HG02678 (cell line): ENCODE data around the gene FXN.
"Not testable (repeated sequence)": the region's sequence is repeated elsewhere in the genome, so short reads cannot be mapped to it uniquely, and the experiment has no call there.

Experiments
- ATAC-seq: cut with Tn5 transposase; IDR thresholded peaks from one replicate; pipeline ENCODE4 v1.9.1; 2021; ENCODE audit warnings: mild to moderate bottlenecking, moderate library complexity; ENCODE audit not compliant: unreplicated experiment

The FXN gene

DNA sequence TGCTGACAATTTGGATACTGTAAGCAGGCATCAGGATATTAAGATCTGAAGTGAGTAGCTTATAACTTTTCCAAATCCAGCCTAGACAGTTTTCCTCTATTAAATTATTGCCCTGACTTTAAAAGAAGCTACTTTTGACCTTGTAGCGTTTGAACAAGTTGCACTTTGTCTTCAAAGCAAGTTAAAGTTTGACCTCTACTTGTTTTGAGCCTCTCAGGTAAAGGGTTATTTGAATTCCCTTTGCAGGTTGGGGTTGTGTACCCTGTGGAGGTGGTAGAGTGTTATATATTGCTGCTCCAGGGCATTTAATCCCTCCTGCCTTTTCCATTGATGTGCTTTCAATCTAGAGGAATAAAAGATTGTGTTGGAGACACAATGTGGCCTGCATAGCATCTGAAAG, 30.1 kb downstream of the FXN start:
- no peak for ATAC-seq

DNA sequence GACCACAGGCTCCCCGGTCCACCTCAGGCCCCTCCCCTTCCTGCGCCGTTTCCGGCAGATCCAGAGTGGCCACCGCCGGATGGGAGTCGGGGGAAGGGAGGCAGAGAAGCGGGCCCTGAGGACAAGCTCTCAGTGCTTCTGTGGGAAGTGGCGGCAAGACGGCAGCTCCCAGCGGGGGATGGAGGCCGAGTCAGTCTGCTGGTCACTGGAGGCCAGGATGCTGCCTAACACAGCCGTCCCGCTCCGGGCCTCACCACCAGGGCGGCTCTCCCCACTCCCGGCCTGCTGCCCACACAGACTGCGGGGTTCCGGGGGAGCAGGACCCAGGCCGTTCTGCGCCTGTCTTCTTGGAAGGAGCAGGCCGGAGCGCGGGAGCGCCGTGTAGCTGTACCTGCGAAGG, 31.4 kb downstream of the FXN start:
- ATAC-seq, result no peak

GRCh38 chr9:69070201-69070600, 34.6 kb downstream of the FXN start:
- ATAC-seq, result no peak

- no peak for ATAC-seq
Observed at GRCh38 chr9:69071059-69071458, 35.5 kb downstream of the FXN start.

DNA sequence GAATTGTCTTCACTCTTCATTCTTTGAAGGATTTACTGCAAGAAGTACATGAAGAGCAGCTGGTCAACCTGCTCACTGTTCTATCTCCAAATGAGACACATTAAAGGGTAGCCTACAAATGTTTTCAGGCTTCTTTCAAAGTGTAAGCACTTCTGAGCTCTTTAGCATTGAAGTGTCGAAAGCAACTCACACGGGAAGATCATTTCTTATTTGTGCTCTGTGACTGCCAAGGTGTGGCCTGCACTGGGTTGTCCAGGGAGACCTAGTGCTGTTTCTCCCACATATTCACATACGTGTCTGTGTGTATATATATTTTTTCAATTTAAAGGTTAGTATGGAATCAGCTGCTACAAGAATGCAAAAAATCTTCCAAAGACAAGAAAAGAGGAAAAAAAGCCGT, 37.6 kb downstream of the FXN start:
- ATAC-seq, result no peak

DNA sequence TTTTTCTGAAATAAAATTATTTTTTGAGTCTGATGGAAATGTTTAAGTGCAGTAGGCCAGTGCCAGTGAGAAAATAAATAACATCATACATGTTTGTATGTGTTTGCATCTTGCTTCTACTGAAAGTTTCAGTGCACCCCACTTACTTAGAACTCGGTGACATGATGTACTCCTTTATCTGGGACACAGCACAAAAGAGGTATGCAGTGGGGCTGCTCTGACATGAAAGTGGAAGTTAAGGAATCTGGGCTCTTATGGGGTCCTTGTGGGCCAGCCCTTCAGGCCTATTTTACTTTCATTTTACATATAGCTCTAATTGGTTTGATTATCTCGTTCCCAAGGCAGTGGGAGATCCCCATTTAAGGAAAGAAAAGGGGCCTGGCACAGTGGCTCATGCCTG, 39.2 kb downstream of the FXN start:
- no peak for ATAC-seq

DNA sequence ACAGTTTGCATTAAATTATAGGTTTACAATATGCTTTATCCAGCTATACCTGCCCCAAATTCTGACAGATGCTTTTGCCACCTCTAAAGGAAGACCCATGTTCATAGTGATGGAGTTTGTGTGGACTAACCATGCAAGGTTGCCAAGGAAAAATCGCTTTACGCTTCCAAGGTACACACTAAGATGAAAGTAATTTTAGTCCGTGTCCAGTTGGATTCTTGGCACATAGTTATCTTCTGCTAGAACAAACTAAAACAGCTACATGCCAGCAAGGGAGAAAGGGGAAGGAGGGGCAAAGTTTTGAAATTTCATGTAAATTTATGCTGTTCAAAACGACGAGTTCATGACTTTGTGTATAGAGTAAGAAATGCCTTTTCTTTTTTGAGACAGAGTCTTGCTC, 41.0 kb downstream of the FXN start:
- ATAC-seq, result no peak

GRCh38 chr9:69078069-69078468, 42.5 kb downstream of the FXN start:
- ATAC-seq, result no peak

GRCh38 chr9:69078581-69078980, 43.0 kb downstream of the FXN start:
- ATAC-seq, result no peak

GRCh38 chr9:69079186-69079585, 43.6 kb downstream of the FXN start:
- ATAC-seq, result no peak

- no peak for ATAC-seq
Observed at GRCh38 chr9:69081261-69081660, 45.7 kb downstream of the FXN start.

GRCh38 chr9:69083321-69083720, 47.8 kb downstream of the FXN start:
- no peak for ATAC-seq

- ATAC-seq, result no peak
Observed at GRCh38 chr9:69085569-69086283, 50.2 kb downstream of the FXN start.

- no peak for ATAC-seq
Observed at GRCh38 chr9:69086312-69086711, 50.8 kb downstream of the FXN start.

- ATAC-seq, result no peak
Observed at GRCh38 chr9:69086769-69087168, 51.2 kb downstream of the FXN start.

GRCh38 chr9:69089082-69089481, 53.5 kb downstream of the FXN start:
- no peak for ATAC-seq

DNA sequence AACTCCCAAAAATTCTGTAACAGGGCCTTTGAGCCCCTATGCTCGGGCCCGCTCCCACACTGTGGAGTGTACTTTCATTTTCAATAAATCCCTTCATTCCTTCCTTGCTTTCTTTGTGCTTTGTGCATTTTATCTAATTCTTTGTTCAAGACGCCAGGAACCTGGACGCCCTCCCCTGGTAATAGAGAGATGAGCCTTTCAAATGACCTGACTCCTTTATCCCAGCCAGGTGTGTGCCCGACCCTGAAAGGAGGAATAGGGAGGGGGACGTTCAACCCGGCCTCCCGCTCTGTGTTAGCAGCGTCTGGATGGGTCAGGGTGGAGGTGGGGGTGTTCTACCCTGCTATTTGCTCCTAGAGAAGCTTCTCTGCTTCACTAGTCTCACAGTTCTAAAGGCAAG, 53.9 kb downstream of the FXN start:
- no peak for ATAC-seq

GRCh38 chr9:69090140-69090750, 54.7 kb downstream of the FXN start:
- ATAC-seq, result no peak

- ATAC-seq, result no peak
Observed at GRCh38 chr9:69090946-69091345, 55.4 kb downstream of the FXN start.

GRCh38 chr9:69093471-69094103, 58.0 kb downstream of the FXN start:
- peak; percentile 77 for ATAC-seq

DNA sequence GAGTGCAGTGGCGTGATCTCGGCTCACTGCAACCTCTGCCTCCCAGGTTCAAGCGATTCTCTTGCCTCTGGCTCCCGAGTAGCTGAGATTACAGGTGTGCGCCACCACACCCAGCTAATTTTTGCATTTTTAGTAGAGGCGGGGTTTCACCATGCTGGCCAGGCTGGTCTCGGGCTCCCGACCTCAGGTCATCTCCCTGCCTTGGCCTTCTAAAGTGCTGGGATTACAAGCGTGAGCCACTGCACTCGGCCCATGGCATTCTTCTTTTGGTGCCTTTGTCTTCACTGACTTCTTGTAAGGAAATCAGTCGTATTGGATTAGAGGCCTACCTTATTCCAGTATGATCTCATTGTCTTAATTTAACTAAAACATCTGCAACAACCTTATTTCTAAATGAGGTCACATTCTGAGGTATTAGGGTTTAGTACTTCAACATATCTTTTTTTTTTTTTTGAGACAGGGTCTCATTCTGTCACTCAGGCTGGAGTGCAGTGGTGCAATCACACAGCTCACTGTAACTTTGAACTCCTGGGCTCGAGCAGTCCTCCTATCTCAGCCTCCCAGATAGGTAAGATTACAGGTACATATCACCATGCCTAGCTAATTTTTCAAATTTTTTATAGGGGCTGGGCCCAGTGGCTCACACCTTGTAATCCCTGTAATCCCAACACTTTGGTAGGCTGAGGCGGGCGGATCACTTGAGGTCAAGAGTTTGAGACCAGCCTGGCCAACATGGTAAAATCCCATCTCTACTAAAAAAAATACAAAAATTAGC, 59.0 kb downstream of the FXN start:
- not testable (repeated sequence) for ATAC-seq

DNA sequence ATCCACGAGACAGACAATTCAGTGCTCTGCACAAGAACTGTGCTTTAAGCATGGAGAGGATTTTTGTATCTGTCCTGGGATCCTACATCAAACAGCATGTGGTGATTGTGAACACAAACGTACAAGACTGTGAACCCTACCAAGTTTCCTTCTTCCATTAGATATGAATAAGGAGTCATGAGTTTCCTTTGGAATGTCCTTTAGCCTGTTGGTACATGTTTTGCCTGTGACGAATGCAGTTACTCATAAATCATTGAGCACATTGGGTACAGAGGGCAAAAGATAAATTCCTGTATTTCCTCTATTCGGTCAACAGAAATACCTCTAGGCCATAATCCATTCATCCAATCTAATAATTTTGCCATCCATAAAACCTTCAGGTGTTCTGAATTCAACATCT, 61.5 kb downstream of the FXN start:
- no peak for ATAC-seq
